ENCODE data around the gene ELMO3. TPM values are rescaled to one million over a fixed set of nuclear protein-coding genes. Genes with fewer than 3 reads are reported as not detected.
A peak's percentile ranks its signal among the peaks of the same experiment; 100 is the strongest.

ELMO3 gene
- total RNA-seq, 1 donor from 2014 or later = 6.9 TPM

DNA sequence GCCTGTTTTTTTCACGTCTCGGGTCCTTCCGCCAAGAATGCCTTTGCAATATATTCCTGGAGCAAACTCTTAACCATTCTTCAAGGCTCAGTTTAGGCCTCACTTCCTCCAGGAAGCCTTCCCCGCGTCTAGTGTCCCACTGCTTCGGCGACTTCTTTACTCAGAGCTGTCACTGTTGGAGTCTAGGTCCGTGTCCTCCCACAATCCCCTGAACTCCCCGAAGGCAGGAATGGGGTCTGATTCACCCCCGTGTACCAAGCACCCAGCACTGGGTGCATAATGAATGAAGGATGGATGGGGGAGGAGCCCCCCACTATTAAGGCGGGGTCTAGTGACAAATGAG lies 15.7 kb upstream of the ELMO3 start:
- TF ChIP-seq, protein P1, sequence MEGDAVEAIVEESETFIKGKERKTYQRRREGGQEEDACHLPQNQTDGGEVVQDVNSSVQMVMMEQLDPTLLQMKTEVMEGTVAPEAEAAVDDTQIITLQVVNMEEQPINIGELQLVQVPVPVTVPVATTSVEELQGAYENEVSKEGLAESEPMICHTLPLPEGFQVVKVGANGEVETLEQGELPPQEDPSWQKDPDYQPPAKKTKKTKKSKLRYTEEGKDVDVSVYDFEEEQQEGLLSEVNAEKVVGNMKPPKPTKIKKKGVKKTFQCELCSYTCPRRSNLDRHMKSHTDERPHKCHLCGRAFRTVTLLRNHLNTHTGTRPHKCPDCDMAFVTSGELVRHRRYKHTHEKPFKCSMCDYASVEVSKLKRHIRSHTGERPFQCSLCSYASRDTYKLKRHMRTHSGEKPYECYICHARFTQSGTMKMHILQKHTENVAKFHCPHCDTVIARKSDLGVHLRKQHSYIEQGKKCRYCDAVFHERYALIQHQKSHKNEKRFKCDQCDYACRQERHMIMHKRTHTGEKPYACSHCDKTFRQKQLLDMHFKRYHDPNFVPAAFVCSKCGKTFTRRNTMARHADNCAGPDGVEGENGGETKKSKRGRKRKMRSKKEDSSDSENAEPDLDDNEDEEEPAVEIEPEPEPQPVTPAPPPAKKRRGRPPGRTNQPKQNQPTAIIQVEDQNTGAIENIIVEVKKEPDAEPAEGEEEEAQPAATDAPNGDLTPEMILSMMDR (IDR thresholded peaks at IDR 0.05) = no peak
- Mint-ChIP-seq H3K9me3 (no peaks in the 10 kb centered on the region), H3K36me3 (ENCODE audit: low read depth) (no peaks in the 10 kb centered on the region), H3K4me1 (peaks cover 14% of the 10 kb centered on the region), H3K27me3 (peaks cover 14% of the 10 kb centered on the region), H3K27ac (no peak overlapping the region), H3K4me3 (no peak overlapping the region)
- intact Hi-C loops (cut with micrococcal nuclease) = loop anchor here (1.0 to 2.0 kb wide), 5 partner anchors 9 to 154 kb away; partner anchors contain the start of genes CBFB, E2F4, FHOD1 and TMEM208
- DNase-seq (no peak), ATAC-seq (ENCODE audit: low read depth) (no peak)
- CTCF ChIA-PET = interaction anchor here (1.3 kb wide), 1 partner anchor 15 kb away, joined by 3 read pairs; no protein-coding TSS in a partner anchor
- POLR2A ChIA-PET = interaction anchor here (0.6 to 1.8 kb wide), 6 partner anchors 20 to 155 kb away, joined by 3 to 19 read pairs (median 4); no protein-coding TSS in a partner anchor

DNA sequence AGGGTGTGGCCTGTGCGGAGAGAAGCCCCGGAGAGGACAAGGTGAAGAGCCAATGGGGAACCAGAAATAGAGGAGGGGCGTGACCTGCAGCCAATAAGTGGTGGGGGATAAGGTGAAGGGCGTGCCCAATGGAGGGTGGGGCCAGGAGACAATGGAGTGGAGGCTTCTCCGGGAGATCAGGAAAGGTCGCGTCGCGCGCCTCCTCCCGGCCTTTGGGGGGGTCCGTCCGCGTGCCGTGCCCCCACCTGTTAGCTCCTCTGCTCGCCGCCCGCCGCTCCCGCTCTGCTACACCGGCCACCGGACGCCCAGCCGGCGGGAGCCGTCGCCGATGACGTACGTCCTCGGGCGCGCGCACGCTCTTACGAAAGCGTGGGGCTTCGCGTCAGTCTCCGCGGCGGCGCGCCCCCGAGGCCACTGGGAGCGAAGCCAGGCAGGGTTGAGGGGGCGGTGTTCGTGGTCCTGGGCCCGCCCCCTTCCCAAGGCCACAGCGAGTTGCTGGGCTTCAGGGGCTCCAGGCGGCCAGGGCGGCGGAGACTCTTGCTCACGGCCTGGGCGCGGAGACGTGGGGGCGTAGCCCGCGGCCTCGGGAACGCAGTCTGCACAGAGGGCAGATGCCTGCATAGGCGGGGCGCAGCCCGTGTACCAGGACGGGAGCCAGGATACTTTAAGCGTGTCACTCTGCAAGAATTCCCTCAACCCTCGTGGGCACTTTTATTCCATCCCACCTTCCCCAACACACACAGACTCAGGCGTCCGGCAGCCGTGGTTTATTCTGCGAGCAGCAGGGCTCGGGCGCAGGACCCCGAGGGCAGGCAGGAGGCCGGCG lies 15.1 kb upstream of the ELMO3 start, which contains the start of gene MATCAP1:
MATCAP1 (minus strand) TSS at position 337 of the 826 bp plus-strand sequence. CDS start 3,353 bp downstream, outside the sequence.
- no peaks in the 10 kb centered on the region for H3K9me3 Mint-ChIP-seq
- ChIA-PET POLR2A (interaction anchor here (0.6 to 1.8 kb wide), 7 partner anchors 8 to 156 kb away, joined by 3 to 19 read pairs (median 4); partner anchors contain the start of gene E2F4), CTCF (interaction anchor here (1.3 to 2.1 kb wide), 5 partner anchors 14 to 206 kb away, joined by 3 to 15 read pairs (median 10); partner anchors contain the start of genes FBXL8 and TRADD)
- no peak within 1 kb of the TSS for H3K27ac Mint-ChIP-seq
- intact Hi-C loops (cut with micrococcal nuclease) = loop anchor here (1.0 to 2.0 kb wide), 5 partner anchors 8 to 155 kb away; partner anchors contain the start of genes CBFB, E2F4, FHOD1 and TMEM208
- ATAC-seq (ENCODE audit: low read depth) = peak; percentile 96
- H3K4me3 Mint-ChIP-seq = peak within 1 kb of the TSS; percentile 85
- no peaks in the 10 kb centered on the region for H3K36me3 Mint-ChIP-seq (ENCODE audit: low read depth)
- peak; percentile 94 for DNase-seq
- peaks cover 11% of the 10 kb centered on the region for H3K27me3 Mint-ChIP-seq
- TF ChIP-seq, protein P1 (IDR thresholded peaks at IDR 0.05) = no peak
- peaks cover 14% of the 10 kb centered on the region for H3K4me1 Mint-ChIP-seq

DNA sequence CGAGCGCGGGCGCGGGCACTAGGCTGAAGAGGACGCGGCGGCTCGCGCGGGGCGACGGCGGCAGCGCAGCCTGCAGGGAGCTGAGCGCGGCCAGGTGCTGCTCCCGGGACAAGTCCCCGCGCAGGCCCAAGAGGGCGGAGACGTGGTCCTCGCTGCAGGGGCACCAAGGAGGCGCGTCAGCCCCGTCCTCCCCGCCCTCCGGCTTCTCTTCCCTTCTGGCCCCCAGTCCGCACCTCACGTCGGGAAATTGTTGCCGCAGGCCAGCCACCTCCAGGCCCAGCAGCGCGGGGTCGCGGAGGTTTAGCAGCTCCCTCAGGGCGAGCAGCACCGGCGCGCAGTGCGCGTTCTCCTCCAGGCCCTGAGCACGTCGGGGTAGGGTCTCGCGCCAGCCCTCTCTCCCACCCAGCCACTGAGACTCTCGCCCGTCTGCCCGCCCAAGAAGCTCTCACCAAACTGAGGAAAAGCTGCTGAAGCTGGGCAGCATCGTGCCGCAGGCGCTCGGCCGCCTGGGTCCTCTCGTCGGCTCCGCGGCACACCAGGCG lies 14.4 kb upstream of the ELMO3 start:
- Mint-ChIP-seq H3K4me1 (peaks cover 14% of the 10 kb centered on the region), H3K27ac (no peak overlapping the region), H3K36me3 (ENCODE audit: low read depth) (no peaks in the 10 kb centered on the region), H3K27me3 (peaks cover 8% of the 10 kb centered on the region), H3K9me3 (no peaks in the 10 kb centered on the region), H3K4me3 (peak overlapping the region; percentile 85)
- DNase-seq (no peak), ATAC-seq (ENCODE audit: low read depth) (no peak)
- intact Hi-C loops (cut with micrococcal nuclease) = no loop called here
- ChIA-PET CTCF (interaction anchor here (0.7 to 2.1 kb wide), 9 partner anchors 8 to 230 kb away, joined by 3 to 15 read pairs (median 10); partner anchors contain the start of genes FBXL8 and TRADD), POLR2A (interaction anchor here (1.0 to 1.3 kb wide), 4 partner anchors 8 to 167 kb away, joined by 4 to 6 read pairs (median 4); partner anchors contain the start of genes E2F4, FBXL8, TMEM208 and TRADD)
- TF ChIP-seq, protein P1 (IDR thresholded peaks at IDR 0.05) = no peak

DNA sequence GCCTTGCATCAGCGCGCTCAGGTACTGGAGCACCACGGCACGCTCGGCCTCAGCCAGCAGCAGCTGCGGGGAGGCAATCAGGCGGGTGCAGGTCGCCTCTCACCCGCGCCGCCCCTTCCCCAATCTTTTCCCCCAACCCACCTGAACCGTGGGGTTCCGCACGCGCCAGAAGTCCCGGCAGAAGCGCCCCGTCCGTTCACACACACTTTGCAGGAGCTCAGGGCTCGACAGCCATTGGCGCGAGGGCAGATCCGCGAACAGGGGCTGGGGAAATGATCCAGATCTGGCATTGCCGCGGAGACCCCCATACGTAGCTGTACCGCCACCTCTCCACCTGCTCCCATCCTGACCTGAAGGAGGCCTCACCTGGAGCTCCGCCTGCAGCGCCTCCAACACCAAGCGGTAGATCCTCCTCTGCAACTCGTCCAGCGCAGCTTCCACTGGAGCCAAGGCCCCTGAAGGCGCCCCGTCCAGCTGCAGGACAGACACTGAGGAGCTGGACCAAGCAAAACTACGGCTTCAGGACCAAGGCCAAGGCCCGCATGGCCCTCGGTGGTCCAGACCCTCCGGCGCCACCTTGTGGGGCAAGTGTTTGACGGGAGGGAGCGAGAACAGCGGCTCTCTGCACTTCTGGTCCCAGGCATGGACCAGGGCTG lies 13.8 kb upstream of the ELMO3 start:
- DNase-seq (peak; percentile 75), ATAC-seq (ENCODE audit: low read depth) (peak; percentile 26)
- intact Hi-C loops (cut with micrococcal nuclease) = loop anchor here (1.0 kb wide), 3 partner anchors 168 to 231 kb away; no protein-coding TSS in a partner anchor
- Mint-ChIP-seq H3K36me3 (ENCODE audit: low read depth) (no peaks in the 10 kb centered on the region), H3K4me1 (peaks cover 14% of the 10 kb centered on the region), H3K9me3 (no peaks in the 10 kb centered on the region), H3K4me3 (peak overlapping the region; percentile 85), H3K27ac (peak overlapping the region; percentile 46), H3K27me3 (peaks cover 8% of the 10 kb centered on the region)
- CTCF ChIA-PET = interaction anchor here (0.6 to 2.1 kb wide), 11 partner anchors 8 to 290 kb away, joined by 3 to 15 read pairs (median 9); partner anchors contain the start of genes FBXL8 and TRADD
- POLR2A ChIA-PET = interaction anchor here (1.0 to 1.3 kb wide), 5 partner anchors 7 to 167 kb away, joined by 3 to 6 read pairs (median 4); partner anchors contain the start of genes E2F4, FBXL8, TMEM208 and TRADD
- TF ChIP-seq, protein P1 (IDR thresholded peaks at IDR 0.05) = no peak

All from activated B cell treated with CpG ODN at 0.5 μM for 24 hours (primary cell).